Measurements from ENCODE around the gene ZP1.
A peak's percentile ranks its signal among the peaks of the same experiment; 100 is the strongest.

ZP1 gene

DNA sequence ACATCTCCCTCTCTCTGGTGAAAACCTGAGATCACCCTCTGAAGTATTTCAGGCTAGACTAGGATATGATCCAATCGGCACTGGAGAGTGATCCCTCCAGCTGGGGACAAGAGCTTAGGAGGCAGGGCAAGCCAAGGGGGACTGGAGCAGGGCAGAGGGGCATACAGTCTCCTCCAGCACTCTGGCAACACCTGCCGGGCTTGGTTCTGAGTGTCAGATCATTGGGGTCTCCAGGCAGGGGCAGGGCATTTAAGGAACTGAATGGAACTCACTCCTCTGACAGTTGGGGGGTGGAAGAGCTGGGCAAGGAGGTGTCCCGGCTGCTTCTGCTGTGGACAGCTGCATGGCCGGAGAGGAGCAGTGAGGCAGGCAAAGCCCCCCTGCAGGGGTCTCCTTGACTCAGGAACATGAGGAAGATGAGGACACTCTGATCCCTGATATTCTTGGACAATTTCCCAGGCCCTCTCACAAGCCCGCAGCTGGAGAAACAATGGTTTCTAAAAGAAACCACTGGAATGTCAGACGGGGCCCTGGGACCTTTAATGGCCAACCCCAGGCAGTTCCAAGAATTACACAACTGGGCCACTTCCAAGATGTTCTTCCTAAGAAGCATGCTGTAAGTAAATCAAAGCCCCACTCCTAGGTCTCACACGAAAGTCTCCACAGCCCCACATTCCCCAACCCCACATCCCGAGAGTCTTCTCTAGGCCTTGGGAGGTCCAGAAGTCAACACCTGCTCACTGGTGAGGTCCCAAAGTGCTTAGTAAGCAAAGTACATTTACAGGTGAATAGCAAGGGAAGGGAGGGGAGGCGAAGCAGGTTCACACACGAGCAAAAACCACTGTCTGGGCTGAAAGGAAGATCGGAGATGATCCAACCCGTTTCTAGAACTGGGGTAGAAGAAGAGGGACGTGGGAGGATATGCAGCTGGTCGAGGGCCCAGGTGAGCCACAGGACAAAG lies 26.6 kb upstream of the ZP1 start:
- TF ChIP-seq EZH2phosphoT487 (IDR thresholded peaks at IDR 0.05; ENCODE audit: borderline replicate concordance, low read length): no peak
- TF ChIP-seq, protein P1, sequence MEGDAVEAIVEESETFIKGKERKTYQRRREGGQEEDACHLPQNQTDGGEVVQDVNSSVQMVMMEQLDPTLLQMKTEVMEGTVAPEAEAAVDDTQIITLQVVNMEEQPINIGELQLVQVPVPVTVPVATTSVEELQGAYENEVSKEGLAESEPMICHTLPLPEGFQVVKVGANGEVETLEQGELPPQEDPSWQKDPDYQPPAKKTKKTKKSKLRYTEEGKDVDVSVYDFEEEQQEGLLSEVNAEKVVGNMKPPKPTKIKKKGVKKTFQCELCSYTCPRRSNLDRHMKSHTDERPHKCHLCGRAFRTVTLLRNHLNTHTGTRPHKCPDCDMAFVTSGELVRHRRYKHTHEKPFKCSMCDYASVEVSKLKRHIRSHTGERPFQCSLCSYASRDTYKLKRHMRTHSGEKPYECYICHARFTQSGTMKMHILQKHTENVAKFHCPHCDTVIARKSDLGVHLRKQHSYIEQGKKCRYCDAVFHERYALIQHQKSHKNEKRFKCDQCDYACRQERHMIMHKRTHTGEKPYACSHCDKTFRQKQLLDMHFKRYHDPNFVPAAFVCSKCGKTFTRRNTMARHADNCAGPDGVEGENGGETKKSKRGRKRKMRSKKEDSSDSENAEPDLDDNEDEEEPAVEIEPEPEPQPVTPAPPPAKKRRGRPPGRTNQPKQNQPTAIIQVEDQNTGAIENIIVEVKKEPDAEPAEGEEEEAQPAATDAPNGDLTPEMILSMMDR (IDR thresholded peaks at IDR 0.05; ENCODE audit: low read depth, low read length, poor library complexity, severe bottlenecking): no peak
- H3K9me3 ChIP-seq (ENCODE audit: control insufficient read depth, insufficient read depth, low read length): no peaks in the 10 kb centered on the region
- peak overlapping the region; percentile 84 for H3K4me3 ChIP-seq (ENCODE audit: low read length)
- no peak overlapping the region for H3K27ac ChIP-seq (ENCODE audit: low read depth, low read length)
- H3K27me3 ChIP-seq (ENCODE audit: control insufficient read depth, low read length): no peaks in the 10 kb centered on the region
- no peaks in the 10 kb centered on the region for H3K9me2 ChIP-seq (replicated peaks; ENCODE audit: control insufficient read depth, low read length)
- H3K36me3 ChIP-seq (ENCODE audit: control insufficient read depth, low read length): peaks cover 30% of the 10 kb centered on the region
- H3F3A ChIP-seq (ENCODE audit: control insufficient read depth, insufficient read depth): no peaks in the 10 kb centered on the region
- H3K4me2 ChIP-seq (ENCODE audit: low read length): peak overlapping the region; percentile 87
- H3K4me1 ChIP-seq (ENCODE audit: control insufficient read depth, low read length): peaks cover 29% of the 10 kb centered on the region
- peaks cover 44% of the 10 kb centered on the region for H3K79me2 ChIP-seq (ENCODE audit: control insufficient read depth, low read length)
- H4K20me1 ChIP-seq (ENCODE audit: control insufficient read depth, insufficient read depth, low read depth, low read length): peaks cover 6% of the 10 kb centered on the region; the same call in 1 of the 2 replicates

GRCh38 chr11:60841797-60842667 lies 25.3 kb upstream of the ZP1 start, which contains the start of gene CCDC86:
Gene CCDC86 (plus strand): TSS chr11:60842113. CDS start chr11:60842125, 12 bp downstream.
- peaks cover 35% of the 10 kb centered on the region for H3K36me3 ChIP-seq (ENCODE audit: control insufficient read depth, low read length)
- no peaks in the 10 kb centered on the region for H3F3A ChIP-seq (ENCODE audit: control insufficient read depth, insufficient read depth)
- no peak for TF ChIP-seq EZH2phosphoT487 (IDR thresholded peaks at IDR 0.05; ENCODE audit: borderline replicate concordance, low read length)
- TF ChIP-seq, protein P1 (IDR thresholded peaks at IDR 0.05; ENCODE audit: low read depth, low read length, poor library complexity, severe bottlenecking): no peak
- H3K9me3 ChIP-seq (ENCODE audit: control insufficient read depth, insufficient read depth, low read length): no peaks in the 10 kb centered on the region
- peaks cover 31% of the 10 kb centered on the region for H3K4me1 ChIP-seq (ENCODE audit: control insufficient read depth, low read length)
- peak within 1 kb of the TSS; percentile 84 for H3K4me3 ChIP-seq (ENCODE audit: low read length)
- no peaks in the 10 kb centered on the region for H3K9me2 ChIP-seq (replicated peaks; ENCODE audit: control insufficient read depth, low read length)
- H3K27me3 ChIP-seq (ENCODE audit: control insufficient read depth, low read length): no peaks in the 10 kb centered on the region
- peaks cover 6% of the 10 kb centered on the region; the same call in 1 of the 2 replicates for H4K20me1 ChIP-seq (ENCODE audit: control insufficient read depth, insufficient read depth, low read depth, low read length)
- peaks cover 57% of the 10 kb centered on the region for H3K79me2 ChIP-seq (ENCODE audit: control insufficient read depth, low read length)
- 0 out of 2 replicates have a peak within 1 kb of the TSS, but pooled peaks have one; percentile 3 for H3K27ac ChIP-seq (ENCODE audit: low read depth, low read length)
- peak within 1 kb of the TSS; percentile 87 for H3K4me2 ChIP-seq (ENCODE audit: low read length)

DNA sequence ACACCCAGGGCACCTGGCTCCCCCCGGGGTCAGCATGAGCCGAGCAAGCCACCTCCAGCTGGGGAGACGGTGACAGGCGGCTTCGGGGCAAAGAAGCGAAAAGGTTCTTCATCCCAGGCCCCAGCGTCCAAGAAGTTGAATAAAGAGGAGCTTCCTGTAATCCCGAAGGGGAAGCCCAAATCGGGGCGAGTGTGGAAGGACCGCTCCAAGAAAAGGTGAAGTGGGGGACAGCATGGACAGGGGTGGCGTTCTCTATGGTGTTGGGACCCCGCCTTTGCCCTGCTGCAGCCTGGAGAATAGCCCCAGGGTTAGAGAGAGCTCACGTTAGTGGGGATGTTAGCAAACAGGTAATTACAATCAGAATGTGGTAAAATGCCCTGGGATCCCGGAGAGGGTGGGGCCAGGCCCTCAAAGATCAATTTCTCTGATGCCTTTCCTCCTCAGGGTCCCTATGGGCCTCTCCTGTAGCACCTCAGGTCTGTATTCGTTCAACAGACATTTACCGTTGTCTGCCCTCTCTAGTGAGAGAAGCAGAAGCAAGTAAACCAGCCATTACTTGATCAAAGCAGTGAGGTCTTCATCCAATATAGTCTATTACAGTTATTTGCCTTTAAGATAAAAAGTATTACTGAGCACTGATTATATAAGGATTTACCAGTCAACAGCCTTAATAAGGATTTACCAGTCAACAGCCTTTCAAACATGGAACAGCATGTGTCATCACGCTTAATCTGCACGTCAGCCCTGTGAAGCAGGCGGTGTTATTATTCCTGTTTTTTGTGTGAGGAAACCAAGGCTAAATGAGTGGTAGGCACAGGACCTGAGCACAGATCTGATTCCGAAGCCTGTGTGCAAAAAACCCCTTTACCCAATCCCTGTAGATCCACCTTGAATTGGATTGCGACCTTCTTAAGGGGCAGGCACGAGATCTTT lies 24.4 kb upstream of the ZP1 start:
- Histone ChIP-seq H3K4me3 (ENCODE audit: low read length) (peak overlapping the region; percentile 84), H3K36me3 (ENCODE audit: control insufficient read depth, low read length) (peaks cover 43% of the 10 kb centered on the region), H4K20me1 (ENCODE audit: control insufficient read depth, insufficient read depth, low read depth, low read length) (peaks cover 6% of the 10 kb centered on the region; the same call in 1 of the 2 replicates), H3K27ac (ENCODE audit: low read depth, low read length) (0 out of 2 replicates have a peak overlapping the region, but pooled peaks have one; percentile 3), H3K9me3 (ENCODE audit: control insufficient read depth, insufficient read depth, low read length) (no peaks in the 10 kb centered on the region), H3K9me2 (replicated peaks; ENCODE audit: control insufficient read depth, low read length) (no peaks in the 10 kb centered on the region), H3K27me3 (ENCODE audit: control insufficient read depth, low read length) (no peaks in the 10 kb centered on the region), H3F3A (ENCODE audit: control insufficient read depth, insufficient read depth) (no peaks in the 10 kb centered on the region), H3K4me2 (ENCODE audit: low read length) (peak overlapping the region; percentile 87), H3K4me1 (ENCODE audit: control insufficient read depth, low read length) (peaks cover 31% of the 10 kb centered on the region), H3K79me2 (ENCODE audit: control insufficient read depth, low read length) (peaks cover 63% of the 10 kb centered on the region)
- no peak for TF ChIP-seq EZH2phosphoT487 (IDR thresholded peaks at IDR 0.05; ENCODE audit: borderline replicate concordance, low read length)
- TF ChIP-seq, protein P1 (IDR thresholded peaks at IDR 0.05; ENCODE audit: low read depth, low read length, poor library complexity, severe bottlenecking): no peak

Measured in DOHH2 (cell line).